ENCODE results near the gene PTPRD.

DNA sequence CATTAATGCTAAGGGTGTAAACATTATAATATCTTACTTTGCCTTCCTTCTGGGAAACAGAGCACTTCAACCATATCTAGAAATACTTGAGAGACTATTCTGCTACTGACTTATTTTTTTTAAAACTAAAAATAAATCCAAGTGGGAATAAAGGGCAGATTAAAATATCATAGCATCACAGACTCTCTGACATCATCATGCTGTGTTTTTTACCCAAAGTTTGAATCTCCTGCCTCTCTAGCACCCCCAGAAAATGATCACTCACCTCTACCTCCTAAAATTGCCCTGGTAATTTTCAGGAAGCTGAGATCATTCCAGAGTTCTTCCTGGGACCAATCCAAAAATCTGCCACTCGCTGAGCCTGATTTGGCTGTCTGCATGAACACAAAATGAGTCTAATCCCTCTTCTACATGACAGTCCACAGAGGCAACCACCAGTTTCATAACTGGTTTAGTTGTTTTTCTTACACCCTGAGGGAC lies 1999.4 kb downstream of the PTPRD start:
- TF ChIP-seq POLR2A (IDR thresholded peaks at IDR 0.05) (no peak), CTCF (IDR thresholded peaks at IDR 0.05) (no peak)

Data from thyroid gland (tissue), 4 donors.